K562 (cell line): Measurements from ENCODE around the gene ATXN7L1. TPM values are rescaled to one million over a fixed set of nuclear protein-coding genes. Genes with fewer than 3 reads are reported as not detected.

Experiments
- ATAC-seq: fragments of 200-7000 bp; cut with Tn5 transposase; 3 replicates; pipeline ENCODE4 v1.9.1; 2020; ENCODE audit warnings: moderate library complexity
- BruUV-seq: library from RNA; stranded (reverse); fragments of 400-500 nt; replicated peaks from 2 replicates; lab custom pipeline; 2021; lab: Mats Ljungman, UMichigan
- CTCF ChIA-PET: fragments of 300-600 bp; formaldehyde crosslinking; extraction: SDS; loops from one replicate; lab custom pipeline; 2021; ENCODE audit warnings: low intra/inter-chr PET ratio; lab: Yijun Ruan, JAX
- POLR2A ChIA-PET: fragments of 300-600, 350-650 bp; sonication (Branson Sonifier 250); formaldehyde crosslinking; extraction: SDS; loops from one replicate; lab custom pipeline; 2021; ENCODE audit warnings: antibody characterized with exemption, inconsistent platforms; lab: Yijun Ruan, JAX
- DNase-seq, 4 experiments: peaks; one replicate each; pipeline versions ENCODE4 v3.0.0 to v3.0.0-alpha.2; 2011 to 2018; ENCODE audit warnings: low spot score in 3 of 4, mixed read lengths in 3 of 4; ENCODE audit errors: extremely low read depth in 1 of 4
- FAIRE-seq: peaks from 2 replicates; lab custom pipeline; 2011; peaks lifted over from hg19 to GRCh38; lab: Jason Lieb, UNC
- H2AFZ ChIP-seq: 2 replicates; pipeline ENCODE4 v1.6.0; 2011; ENCODE audit warnings: low read depth, low read length, control low read depth, inconsistent platforms
- H3K27ac ChIP-seq: fragments of 200-600 bp; 3 replicates; pipeline ENCODE4 v1.8.0; 2011; ENCODE audit warnings: low read depth, mild to moderate bottlenecking, control low read depth, inconsistent platforms, low read length, moderate library complexity, mixed read lengths; ENCODE audit errors: extremely low read depth
- H3K27me3 ChIP-seq, 2 experiments: fragments of 300-600 bp in 1 of 2; 2 replicates in 1 of 2; 3 replicates in 1 of 2; pipeline versions ENCODE4 v1.6.0 to v1.8.0; 2011; ENCODE audit warnings: inconsistent platforms in 2 of 2, low read length in 2 of 2, mild to moderate bottlenecking in 1 of 2, mixed read lengths in 1 of 2, moderate library complexity in 1 of 2; ENCODE audit not compliant: control insufficient read depth in 2 of 2, insufficient read depth in 2 of 2
- H3K36me3 ChIP-seq: fragments of 300-600 bp; 3 replicates; pipeline ENCODE4 v1.8.0; 2011; ENCODE audit warnings: mild to moderate bottlenecking, low read length, inconsistent platforms; ENCODE audit not compliant: control insufficient read depth, insufficient read depth
- H3K4me1 ChIP-seq, 2 experiments: fragments of 200-600 bp in 1 of 2; replicated peaks in 1 of 2; 2 replicates in 1 of 2; 3 replicates in 1 of 2; pipeline versions ENCODE4 v1.5.1 to v1.8.0; 2011; ENCODE audit warnings: inconsistent platforms in 2 of 2, low read length in 2 of 2, mild to moderate bottlenecking in 1 of 2, mixed read lengths in 1 of 2, moderate library complexity in 1 of 2; ENCODE audit not compliant: control insufficient read depth in 2 of 2, insufficient read depth in 2 of 2
- H3K4me2 ChIP-seq: 2 replicates; pipeline ENCODE4 v1.6.1; 2011; ENCODE audit warnings: low read length, control low read depth, inconsistent platforms, mixed read lengths; ENCODE audit not compliant: insufficient read depth
- H3K4me3 ChIP-seq: fragments of 200-600 bp; sonication (generic), shearing (Covaris generic); 2 replicates; pipeline ENCODE4 v1.5.1; 2016; ENCODE audit warnings: control low read depth, inconsistent platforms
- H3K79me2 ChIP-seq: fragments of 200-600 bp; 3 replicates; pipeline ENCODE4 v1.8.0; 2011; ENCODE audit warnings: low read length, inconsistent platforms; ENCODE audit not compliant: control insufficient read depth, insufficient read depth
- H3K9ac ChIP-seq, 2 experiments: 2 replicates each; pipeline versions ENCODE4 v1.6.0 to v1.6.1; 2011; ENCODE audit warnings: low read depth in 2 of 2, low read length in 2 of 2, control low read depth in 1 of 2, inconsistent platforms in 1 of 2, mild to moderate bottlenecking in 1 of 2, mixed read lengths in 1 of 2; ENCODE audit not compliant: insufficient read depth in 1 of 2
- H3K9me1 ChIP-seq: one replicate; pipeline ENCODE4 v1.6.0; 2011; ENCODE audit warnings: inconsistent platforms, mild to moderate bottlenecking, low read length, moderate library complexity; ENCODE audit not compliant: control insufficient read depth, insufficient read depth
- H3K9me3 ChIP-seq: replicated peaks from 2 replicates; pipeline ENCODE4 v1.5.1; 2011; ENCODE audit warnings: low read depth, low read length, inconsistent platforms; ENCODE audit not compliant: control insufficient read depth, insufficient read depth
- H4K20me1 ChIP-seq: replicated peaks from 2 replicates; pipeline ENCODE4 v1.6.1; 2011; ENCODE audit warnings: low read length, inconsistent platforms, mixed read lengths; ENCODE audit not compliant: control insufficient read depth, insufficient read depth
- ARID1B ChIP-seq: fragments of 450-650 bp; IDR thresholded peaks from 2 replicates; pipeline ENCODE4 v1.6.1; 2016; ENCODE audit warnings: antibody characterized with exemption, mild to moderate bottlenecking, inconsistent platforms
- MAFK ChIP-seq: IDR thresholded peaks from 2 replicates; pipeline ENCODE4 v1.6.1; 2011; ENCODE audit warnings: low read length, improper control_type of control experiment
- MTF1 ChIP-seq: fragments of 250-450 bp; sonication (Bioruptor Pico); IDR thresholded peaks from 2 replicates; pipeline ENCODE4 v1.9.0; 2021; ENCODE audit warnings: moderate library complexity, mild to moderate bottlenecking, inconsistent platforms, borderline replicate concordance
- TEAD1 ChIP-seq, 2 experiments: fragments of 450-650 bp in 1 of 2; sonication (generic) in 1 of 2; formaldehyde crosslinking; IDR thresholded peaks; 2 replicates each; pipeline versions ENCODE4 v1.4.0 to v1.8.0; 2020 to 2022; ENCODE audit warnings: mild to moderate bottlenecking in 2 of 2, missing genetic modification reagents in 1 of 2
- ZNF347 ChIP-seq: fragments of 450-650 bp; formaldehyde crosslinking; IDR thresholded peaks from 2 replicates; pipeline ENCODE4 v1.4.0; 2020; ENCODE audit warnings: low read depth, mild to moderate bottlenecking, moderate library complexity
- ZNF76 ChIP-seq: fragments of 250-450 bp; sonication (Bioruptor Pico); IDR thresholded peaks from 2 replicates; pipeline ENCODE4 v1.4.0; 2020; ENCODE audit warnings: mild to moderate bottlenecking, moderate library complexity, borderline replicate concordance
- WGBS: fragments of 100-300 bp; shearing (Covaris generic); methylation state at CpG from one replicate; pipeline ENCODE4 v1.1.6; 2016; ENCODE audit warnings: low coverage, mixed read lengths; ENCODE audit not compliant: insufficient coverage; ENCODE audit errors: missing lambda C conversion rate; 5-methylcytosine and 5-hydroxymethylcytosine counted together
- in situ Hi-C: fragments of 300-500 bp; cut with MboI; formaldehyde crosslinking; loops from 4 replicates; pipeline ENCODE4 v1.15.0; 2018; ENCODE audit warnings: inconsistent platforms, mixed read lengths
- intact Hi-C: fragments of 100-400 bp; cut with micrococcal nuclease; formaldehyde crosslinking; loops from 2 replicates; pipeline ENCODE4 v1.14.2; 2022
- polyA plus RNA-seq, 8 experiments: library from polyadenylated mRNA; depleted of rRNA in 4 of 8; stranded (reverse) in 5 of 8; unstranded in 3 of 8; fragments of >200 nt; fragmentation: Nextera tagmentation in 2 of 8; fragmentation: Illumina TruSeq in 1 of 8; extraction: Ambion mirVana in 2 of 8; extraction: Trizol in 1 of 8; gene quantifications; 2 replicates each; pipeline versions ENCODE4 v1.2.1 to v1.2.3, GENCODE V29; 2011 to 2014; ENCODE audit warnings: inconsistent platforms in 1 of 8, missing spikeins in 1 of 8
- total RNA-seq, 7 experiments: library from RNA; depleted of rRNA in 6 of 7; stranded (reverse); fragments of >200 nt in 6 of 7; fragmentation: Illumina TruSeq in 2 of 7; extraction: Trizol in 2 of 7; gene quantifications; 2 replicates each; pipeline versions ENCODE4 v1.2.1 to v1.2.3, GENCODE V29; 2011 to 2021; ENCODE audit warnings: low replicate concordance in 1 of 7
- TF ChIP-seq, protein P1 (sequence below): sonication (generic); formaldehyde crosslinking; IDR thresholded peaks from 2 replicates; pipeline ENCODE4 v1.9.0; 2022; ENCODE audit warnings: mild to moderate bottlenecking, missing genetic modification reagents
- TF ChIP-seq, protein P2 (sequence below), 2 experiments: fragments of 150-350 bp in 1 of 2; IDR thresholded peaks; 2 replicates each; pipeline ENCODE4 v1.6.1; 2012 to 2016; ENCODE audit warnings: low read depth in 2 of 2, low read length in 2 of 2, mild to moderate bottlenecking in 1 of 2, moderate library complexity in 1 of 2
- TF ChIP-seq, protein P3 (sequence below), 2 experiments: IDR thresholded peaks in 1 of 2; conservative IDR thresholded peaks in 1 of 2; 2 replicates each; pipeline ENCODE4 v1.6.1; 2016; ENCODE audit warnings: low read depth in 2 of 2, mild to moderate bottlenecking in 1 of 2, missing compliant biosample characterization in 1 of 2, missing genetic modification characterization in 1 of 2, moderate library complexity in 1 of 2
- TF ChIP-seq, protein P4 (sequence below): fragments of 250-450 bp; sonication (Bioruptor Pico); IDR thresholded peaks from 2 replicates; pipeline ENCODE4 v1.8.0; 2022; ENCODE audit warnings: inconsistent platforms, mild to moderate bottlenecking, moderate library complexity, borderline replicate concordance

ATXN7L1 gene
- total and polyA plus RNA-seq, 9 of the 15 experiments (the other 6 are each of a cell fraction or from before 2014, with no cell fraction given), result 6.6 to 13.7 (median 10.7) TPM

DNA sequence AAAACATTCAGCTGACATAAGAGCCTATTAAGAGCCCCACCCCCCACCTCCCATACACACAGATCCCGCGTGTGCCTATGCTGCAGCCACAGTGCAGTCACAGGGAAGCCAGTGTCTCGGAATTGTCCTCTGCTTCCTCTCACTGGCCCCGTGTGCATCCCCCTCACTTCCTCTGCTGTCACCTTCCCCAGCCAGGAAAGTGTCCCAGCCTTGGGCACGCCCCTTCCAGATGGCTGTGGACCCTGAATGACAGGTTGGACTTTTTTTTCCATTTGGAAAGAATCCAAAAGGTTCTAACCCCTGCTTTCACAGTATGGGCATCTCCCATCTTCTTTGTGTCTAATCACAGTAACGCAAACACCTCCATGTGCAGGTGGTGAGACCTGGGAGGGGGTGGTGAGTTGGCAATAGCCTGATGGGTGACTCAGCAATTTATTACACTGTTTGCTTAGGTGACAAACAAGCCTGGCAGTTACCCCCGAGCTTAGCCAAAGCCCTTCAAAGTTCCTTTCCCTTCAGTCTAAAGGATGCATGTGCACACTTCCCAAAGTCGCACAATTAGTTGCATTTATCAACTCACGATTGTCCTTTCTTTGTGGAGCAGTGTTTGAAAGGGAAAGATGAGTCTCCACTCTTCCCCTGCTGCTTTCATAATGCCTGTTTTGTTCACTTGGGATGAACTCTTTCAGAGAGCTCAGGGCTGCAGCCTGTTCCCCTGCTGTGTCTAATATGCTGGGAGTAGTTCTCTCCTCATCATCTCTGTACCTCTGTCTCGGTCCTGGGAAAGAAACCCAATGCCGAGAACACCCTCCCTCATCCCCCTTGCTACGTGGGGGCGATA is 227.6 kb downstream of the ATXN7L1 start:
- in situ Hi-C loops, result loop anchor here (5.0 kb wide), 1 partner anchor 394 kb away; no protein-coding TSS in a partner anchor
- Histone ChIP-seq H3K36me3 (no peaks in the 10 kb centered on the region), H3K4me1 (peaks cover 9 to 14% of the 10 kb centered on the region in 2 experiments; a peak in 3 of 5 replicates), H4K20me1 (peaks cover 11% of the 10 kb centered on the region), H3K27me3 (peaks cover 0 to 5% of the 10 kb centered on the region in 2 experiments; a peak in 2 of 5 replicates), H3K4me3 (no peak overlapping the region), H3K79me2 (no peaks in the 10 kb centered on the region), H3K9ac (peak overlapping the region in 1 of 2 experiments; percentile 29; a peak in 1 of 4 replicates), H3K4me2 (peak overlapping the region; percentile 5; the same call in 1 of the 2 replicates), H2AFZ (no peak overlapping the region; the same call in 1 of the 2 replicates), H3K27ac (no peak overlapping the region), H3K9me1 (no peaks in the 10 kb centered on the region), H3K9me3 (no peaks in the 10 kb centered on the region)
- intact Hi-C loops, result no loop called here
- DNase-seq (peak in 2 of 4 experiments; percentile 40 to 51), ATAC-seq (peak; percentile 24), FAIRE-seq (no peak)
- CTCF ChIA-PET, result interaction anchor here (0.6 kb wide), 1 partner anchor 9 kb away, joined by 3 read pairs; no protein-coding TSS in a partner anchor
- WGBS, result 6% methylated on average over 13 of the region's 13 CpGs
- POLR2A ChIA-PET, result interaction anchor here (0.7 to 1.6 kb wide), 2 partner anchors 15 to 33 kb away, joined by 3 to 5 read pairs; no protein-coding TSS in a partner anchor
- BruUV-seq, result no TSS peak
- TF ChIP-seq, protein P1, sequence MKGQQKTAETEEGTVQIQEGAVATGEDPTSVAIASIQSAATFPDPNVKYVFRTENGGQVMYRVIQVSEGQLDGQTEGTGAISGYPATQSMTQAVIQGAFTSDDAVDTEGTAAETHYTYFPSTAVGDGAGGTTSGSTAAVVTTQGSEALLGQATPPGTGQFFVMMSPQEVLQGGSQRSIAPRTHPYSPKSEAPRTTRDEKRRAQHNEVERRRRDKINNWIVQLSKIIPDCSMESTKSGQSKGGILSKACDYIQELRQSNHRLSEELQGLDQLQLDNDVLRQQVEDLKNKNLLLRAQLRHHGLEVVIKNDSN, result no peak
- TF ChIP-seq MTF1 (CRISPR knock-in tag) (no peak), ARID1B (peak; percentile 54), ZNF347 (CRISPR knock-in tag) (no peak), MAFK (peak; percentile 92), ZNF76 (no peak), TEAD1 (CRISPR knock-in tag; IDR thresholded peaks at IDR 0.05) (no peak)
- TF ChIP-seq, protein P2, sequence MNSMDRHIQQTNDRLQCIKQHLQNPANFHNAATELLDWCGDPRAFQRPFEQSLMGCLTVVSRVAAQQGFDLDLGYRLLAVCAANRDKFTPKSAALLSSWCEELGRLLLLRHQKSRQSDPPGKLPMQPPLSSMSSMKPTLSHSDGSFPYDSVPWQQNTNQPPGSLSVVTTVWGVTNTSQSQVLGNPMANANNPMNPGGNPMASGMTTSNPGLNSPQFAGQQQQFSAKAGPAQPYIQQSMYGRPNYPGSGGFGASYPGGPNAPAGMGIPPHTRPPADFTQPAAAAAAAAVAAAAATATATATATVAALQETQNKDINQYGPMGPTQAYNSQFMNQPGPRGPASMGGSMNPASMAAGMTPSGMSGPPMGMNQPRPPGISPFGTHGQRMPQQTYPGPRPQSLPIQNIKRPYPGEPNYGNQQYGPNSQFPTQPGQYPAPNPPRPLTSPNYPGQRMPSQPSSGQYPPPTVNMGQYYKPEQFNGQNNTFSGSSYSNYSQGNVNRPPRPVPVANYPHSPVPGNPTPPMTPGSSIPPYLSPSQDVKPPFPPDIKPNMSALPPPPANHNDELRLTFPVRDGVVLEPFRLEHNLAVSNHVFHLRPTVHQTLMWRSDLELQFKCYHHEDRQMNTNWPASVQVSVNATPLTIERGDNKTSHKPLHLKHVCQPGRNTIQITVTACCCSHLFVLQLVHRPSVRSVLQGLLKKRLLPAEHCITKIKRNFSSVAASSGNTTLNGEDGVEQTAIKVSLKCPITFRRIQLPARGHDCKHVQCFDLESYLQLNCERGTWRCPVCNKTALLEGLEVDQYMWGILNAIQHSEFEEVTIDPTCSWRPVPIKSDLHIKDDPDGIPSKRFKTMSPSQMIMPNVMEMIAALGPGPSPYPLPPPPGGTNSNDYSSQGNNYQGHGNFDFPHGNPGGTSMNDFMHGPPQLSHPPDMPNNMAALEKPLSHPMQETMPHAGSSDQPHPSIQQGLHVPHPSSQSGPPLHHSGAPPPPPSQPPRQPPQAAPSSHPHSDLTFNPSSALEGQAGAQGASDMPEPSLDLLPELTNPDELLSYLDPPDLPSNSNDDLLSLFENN (IDR thresholded peaks at IDR 0.05; ENCODE audit: low read depth in 2 of 2, low read length in 2 of 2), result no peak
- TF ChIP-seq, protein P3, sequence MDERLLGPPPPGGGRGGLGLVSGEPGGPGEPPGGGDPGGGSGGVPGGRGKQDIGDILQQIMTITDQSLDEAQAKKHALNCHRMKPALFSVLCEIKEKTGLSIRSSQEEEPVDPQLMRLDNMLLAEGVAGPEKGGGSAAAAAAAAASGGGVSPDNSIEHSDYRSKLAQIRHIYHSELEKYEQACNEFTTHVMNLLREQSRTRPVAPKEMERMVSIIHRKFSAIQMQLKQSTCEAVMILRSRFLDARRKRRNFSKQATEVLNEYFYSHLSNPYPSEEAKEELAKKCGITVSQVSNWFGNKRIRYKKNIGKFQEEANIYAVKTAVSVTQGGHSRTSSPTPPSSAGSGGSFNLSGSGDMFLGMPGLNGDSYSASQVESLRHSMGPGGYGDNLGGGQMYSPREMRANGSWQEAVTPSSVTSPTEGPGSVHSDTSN (CRISPR knock-in tag; IDR thresholded peaks at IDR 0.05; ENCODE audit: low read depth), result no peak
- TF ChIP-seq, protein P3 (tag; conservative IDR thresholded peaks at IDR 0.05; ENCODE audit: low read depth), result peak; percentile 21; the same call in 1 of the 2 replicates
- TF ChIP-seq, protein P4, sequence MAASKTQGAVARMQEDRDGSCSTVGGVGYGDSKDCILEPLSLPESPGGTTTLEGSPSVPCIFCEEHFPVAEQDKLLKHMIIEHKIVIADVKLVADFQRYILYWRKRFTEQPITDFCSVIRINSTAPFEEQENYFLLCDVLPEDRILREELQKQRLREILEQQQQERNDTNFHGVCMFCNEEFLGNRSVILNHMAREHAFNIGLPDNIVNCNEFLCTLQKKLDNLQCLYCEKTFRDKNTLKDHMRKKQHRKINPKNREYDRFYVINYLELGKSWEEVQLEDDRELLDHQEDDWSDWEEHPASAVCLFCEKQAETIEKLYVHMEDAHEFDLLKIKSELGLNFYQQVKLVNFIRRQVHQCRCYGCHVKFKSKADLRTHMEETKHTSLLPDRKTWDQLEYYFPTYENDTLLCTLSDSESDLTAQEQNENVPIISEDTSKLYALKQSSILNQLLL (CRISPR knock-in tag), result no peak
